Esophagus (tissue), 2 donors: Measurements from ENCODE around the gene PPM1G. TPM values are rescaled to one million over a fixed set of nuclear protein-coding genes. Genes with fewer than 3 reads are reported as not detected.

Experiments used
- H3K27ac ChIP-seq, 2 donors: one replicate each; pipeline ENCODE4 v1.5.1; 2013; ENCODE audit warnings: low read depth in 2 of 2, mild to moderate bottlenecking in 2 of 2, inconsistent platforms in 1 of 2, low read length in 1 of 2, moderate library complexity in 1 of 2
- H3K27me3 ChIP-seq, 2 donors: one replicate each; pipeline ENCODE4 v1.6.1; 2013; ENCODE audit warnings: low read length in 2 of 2, control low read depth in 1 of 2, mild to moderate bottlenecking in 1 of 2; ENCODE audit not compliant: insufficient read depth in 2 of 2, control insufficient read depth in 1 of 2
- H3K36me3 ChIP-seq, 2 donors: one replicate each; pipeline ENCODE4 v1.6.1; 2013; ENCODE audit warnings: low read length in 1 of 2; ENCODE audit not compliant: control insufficient read depth in 2 of 2, insufficient read depth in 2 of 2
- H3K4me1 ChIP-seq, 2 donors: one replicate each; pipeline ENCODE4 v1.6.1; 2013; ENCODE audit warnings: low read length in 1 of 2; ENCODE audit not compliant: control insufficient read depth in 2 of 2, insufficient read depth in 2 of 2
- H3K4me3 ChIP-seq, 2 donors: one replicate each; pipeline ENCODE4 v1.5.1; 2013; ENCODE audit warnings: low read length in 2 of 2, mild to moderate bottlenecking in 2 of 2, low read depth in 1 of 2, moderate library complexity in 1 of 2
- H3K9me3 ChIP-seq, 2 donors: one replicate each; pipeline ENCODE4 v1.6.1; 2013; ENCODE audit warnings: mild to moderate bottlenecking in 2 of 2, low read depth in 1 of 2, low read length in 1 of 2, moderate library complexity in 1 of 2; ENCODE audit not compliant: control insufficient read depth in 2 of 2, insufficient read depth in 1 of 2
- WGBS, 2 donors: extraction: QIAGEN DNeasy Blood & Tissue Kit; methylation state at CpG; one replicate each; pipeline ENCODE4 v1.1.7; 2013; 5-methylcytosine and 5-hydroxymethylcytosine counted together
- polyA plus RNA-seq, 2 donors: library from polyadenylated mRNA; stranded (reverse); fragments of 200-250 nt; gene quantifications; one replicate each; pipeline ENCODE4 v1.2.3, GENCODE V29; 2013
- donor health status: healthy with polysubstance abuse.
- donor health status: Bipolar disorder and iron deficiency.

PPM1G gene
- polyA plus RNA-seq, 2 donors = 40.3 to 65.0 TPM

- Histone ChIP-seq H3K9me3 (no peaks in the 10 kb centered on the region), H3K4me1 (no peaks in the 10 kb centered on the region), H3K27me3 (no peaks in the 10 kb centered on the region), H3K36me3 (peaks cover 3 to 6% of the 10 kb centered on the region in 2 donors), H3K4me3 (no peak overlapping the region), H3K27ac (no peak overlapping the region)
- WGBS, 2 donors = 91 to 94% methylated on average over 9 of the region's 9 CpGs
Measured at GRCh38 chr2:27390822-27391679, 18.3 kb downstream of the PPM1G start.

GRCh38 chr2:27381577-27382181 is 27.7 kb downstream of the PPM1G start:
- Histone ChIP-seq H3K27me3 (no peaks in the 10 kb centered on the region), H3K9me3 (no peaks in the 10 kb centered on the region), H3K4me3 (no peak overlapping the region), H3K36me3 (peaks cover 16 to 40% of the 10 kb centered on the region in 2 donors), H3K27ac (peak overlapping the region; percentile 84 to 95), H3K4me1 (peaks cover 3 to 8% of the 10 kb centered on the region in 2 donors)
- 87 to 93% methylated on average over 10 of the region's 10 CpGs for WGBS, 2 donors

GRCh38 chr2:27380626-27381545 is 28.5 kb downstream of the PPM1G start, which contains the start of gene ZNF513:
TSS of gene ZNF513 (minus strand) at chr2:27380734. CDS start at chr2:27380526, 208 bp downstream.
- H3K4me3 ChIP-seq = peak within 1 kb of the TSS; percentile 67 to 85
- WGBS, 2 donors = 10 to 16% methylated on average over 54 to 67 of the region's 67 CpGs
- H3K4me1 ChIP-seq = peaks cover 3 to 8% of the 10 kb centered on the region in 2 donors
- H3K36me3 ChIP-seq = peaks cover 18 to 45% of the 10 kb centered on the region in 2 donors
- H3K9me3 ChIP-seq = no peaks in the 10 kb centered on the region
- H3K27me3 ChIP-seq = no peaks in the 10 kb centered on the region
- H3K27ac ChIP-seq = peak within 1 kb of the TSS; percentile 87 to 95

DNA sequence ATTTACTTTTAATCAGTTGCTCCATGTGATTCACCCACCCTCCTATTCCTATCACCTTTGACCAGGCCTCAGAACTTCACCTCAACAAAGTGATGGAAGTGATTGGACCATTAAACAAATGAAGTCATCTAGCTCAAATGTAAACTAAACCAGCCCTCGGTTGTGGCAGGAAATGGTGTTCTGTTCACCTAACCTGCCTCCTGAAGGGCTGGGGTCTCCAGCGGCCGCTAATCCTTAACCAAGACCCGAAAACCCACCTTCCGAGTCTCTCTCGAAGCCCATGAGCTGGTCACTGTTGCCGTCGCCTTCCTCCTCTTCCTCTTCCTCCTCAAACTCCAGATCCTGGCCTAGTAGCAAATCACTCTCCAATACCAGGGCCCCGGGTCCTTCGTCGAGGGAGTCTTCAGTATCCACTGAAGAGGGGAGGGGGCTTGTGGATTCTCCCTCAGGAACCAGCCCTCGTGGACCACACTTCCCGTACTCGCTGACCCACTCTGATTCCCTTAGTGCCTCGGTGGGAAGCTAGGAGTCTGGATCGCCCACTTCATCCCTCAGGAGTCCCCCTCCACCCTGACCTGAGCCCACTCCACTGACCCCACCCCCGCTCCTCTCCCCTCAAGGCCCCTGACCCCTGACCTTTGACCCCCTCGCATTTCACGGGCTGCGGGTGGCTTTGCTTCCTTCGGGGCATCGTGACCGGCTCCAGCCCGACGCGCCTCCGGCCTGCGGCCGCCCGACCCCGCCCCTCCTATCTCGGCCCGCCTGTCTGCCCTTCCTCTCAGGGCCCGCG is 29.4 kb downstream of the PPM1G start:
- peak overlapping the region; percentile 87 to 95 for H3K27ac ChIP-seq
- peaks cover 24 to 52% of the 10 kb centered on the region in 2 donors for H3K36me3 ChIP-seq
- H3K4me1 ChIP-seq = peaks cover 3 to 8% of the 10 kb centered on the region in 2 donors
- peak overlapping the region; percentile 67 to 85 for H3K4me3 ChIP-seq
- no peaks in the 10 kb centered on the region for H3K9me3 ChIP-seq
- H3K27me3 ChIP-seq = no peaks in the 10 kb centered on the region
- WGBS, 2 donors = 0 to 1% methylated on average over 34 to 35 of the region's 35 CpGs

DNA sequence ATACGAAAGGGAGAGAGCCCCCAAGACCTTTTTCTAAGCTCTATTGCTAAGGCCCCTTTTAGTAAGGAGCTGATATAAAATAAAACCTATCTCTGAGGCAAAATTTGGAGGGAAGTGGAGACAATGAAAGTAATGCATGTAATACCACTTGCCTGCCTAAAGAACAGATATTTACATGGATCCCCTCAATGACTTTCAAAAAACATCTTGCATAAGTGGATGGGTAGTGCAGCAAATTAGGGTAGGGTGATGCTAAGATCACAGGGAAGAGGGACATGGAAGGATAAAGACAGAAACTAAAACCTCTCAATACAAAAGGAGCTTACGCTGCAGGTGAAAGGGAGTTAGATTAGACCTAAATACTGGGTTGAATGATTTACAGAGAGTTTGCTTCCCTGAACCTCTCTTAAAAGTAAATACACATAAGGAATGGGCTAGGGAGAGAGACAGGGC is 30.0 kb downstream of the PPM1G start:
- no peaks in the 10 kb centered on the region for H3K9me3 ChIP-seq
- H3K4me1 ChIP-seq = peaks cover 3 to 8% of the 10 kb centered on the region in 2 donors
- no peaks in the 10 kb centered on the region for H3K27me3 ChIP-seq
- H3K4me3 ChIP-seq = peak overlapping the region in 1 of 2 donors; percentile 85
- 63 to 76% methylated on average over 2 of the region's 2 CpGs for WGBS, 2 donors
- H3K27ac ChIP-seq = peak overlapping the region; percentile 87 to 95
- H3K36me3 ChIP-seq = peaks cover 24 to 51% of the 10 kb centered on the region in 2 donors

DNA sequence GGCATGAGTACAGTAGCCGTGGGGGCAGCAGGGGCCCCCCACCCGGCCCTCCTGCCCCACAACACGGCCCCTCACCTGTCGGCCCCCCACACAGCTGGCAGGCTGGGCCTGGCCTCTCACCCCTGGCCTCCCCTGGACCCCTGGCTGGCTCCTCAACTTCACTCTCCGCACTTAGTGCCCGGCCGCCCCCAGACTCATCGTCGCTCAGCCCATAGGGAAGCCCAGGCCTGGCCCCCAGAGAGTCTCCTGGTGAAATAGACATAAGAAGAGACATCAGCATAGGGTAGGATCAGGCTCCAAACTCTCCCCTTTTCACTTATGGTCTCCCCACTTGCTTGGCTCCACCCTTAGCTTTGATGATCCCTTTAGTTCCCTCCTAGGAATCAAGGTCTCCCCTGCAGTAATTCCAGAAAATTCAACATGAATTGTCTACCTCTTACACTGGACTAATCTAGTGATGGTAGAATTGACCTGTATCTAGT is 30.5 kb downstream of the PPM1G start:
- Histone ChIP-seq H3K4me1 (peaks cover 3 to 8% of the 10 kb centered on the region in 2 donors), H3K4me3 (no peak overlapping the region), H3K36me3 (peaks cover 24 to 49% of the 10 kb centered on the region in 2 donors), H3K9me3 (no peaks in the 10 kb centered on the region), H3K27ac (no peak overlapping the region), H3K27me3 (no peaks in the 10 kb centered on the region)
- 84 to 94% methylated on average over 5 to 9 of the region's 9 CpGs for WGBS, 2 donors

- no peaks in the 10 kb centered on the region for H3K27me3 ChIP-seq
- no peak overlapping the region for H3K4me3 ChIP-seq
- peaks cover 3 to 11% of the 10 kb centered on the region in 2 donors for H3K4me1 ChIP-seq
- H3K36me3 ChIP-seq = peaks cover 24 to 48% of the 10 kb centered on the region in 2 donors
- no peaks in the 10 kb centered on the region for H3K9me3 ChIP-seq
- no peak overlapping the region for H3K27ac ChIP-seq
- WGBS, 2 donors = 72 to 75% methylated on average over 29 of the region's 29 CpGs
Measured at GRCh38 chr2:27378096-27378808, 31.1 kb downstream of the PPM1G start.

DNA sequence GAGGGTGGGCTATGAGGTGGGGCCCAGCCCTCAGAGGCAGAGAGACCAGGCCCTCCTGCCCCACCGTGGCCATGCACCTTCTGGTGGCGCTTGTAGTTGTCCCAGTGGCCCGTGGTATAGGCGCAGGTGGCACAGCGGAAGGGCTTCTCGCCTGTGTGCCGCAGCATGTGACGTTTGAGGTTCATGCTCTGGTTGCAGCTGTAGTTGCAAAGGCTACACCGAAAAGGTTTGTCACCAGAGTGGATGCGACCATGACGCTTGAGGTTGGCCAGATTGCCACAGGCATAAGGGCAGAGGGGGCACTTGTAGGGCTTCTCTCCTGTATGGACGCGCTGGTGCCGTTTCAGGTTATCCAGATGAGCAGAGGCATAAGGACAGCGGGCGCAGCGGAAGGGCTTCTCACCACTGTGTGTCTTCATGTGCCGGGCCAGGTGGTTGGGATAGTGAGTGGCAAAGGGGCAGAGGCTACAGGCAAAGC is 31.7 kb downstream of the PPM1G start:
- no peak overlapping the region for H3K27ac ChIP-seq
- 84 to 87% methylated on average over 18 of the region's 18 CpGs for WGBS, 2 donors
- no peaks in the 10 kb centered on the region for H3K9me3 ChIP-seq
- H3K36me3 ChIP-seq = peaks cover 24 to 47% of the 10 kb centered on the region in 2 donors
- H3K27me3 ChIP-seq = no peaks in the 10 kb centered on the region
- no peak overlapping the region for H3K4me3 ChIP-seq
- peaks cover 3 to 11% of the 10 kb centered on the region in 2 donors for H3K4me1 ChIP-seq
